C4-2B (cell line): Measurements from ENCODE around the gene MATCAP1.

ENCODE experiments used
- H3K27ac ChIP-seq: fragments of 450-650 bp; 2 replicates; pipeline ENCODE4 v1.5.1; 2017
- ZFX ChIP-seq: fragments of 450-650 bp; IDR thresholded peaks from 2 replicates; pipeline ENCODE4 v1.6.1; 2017
- TF ChIP-seq, protein P1 (sequence below): fragments of 450-650 bp; conservative IDR thresholded peaks from 2 replicates; pipeline ENCODE4 v1.5.1; 2017; ENCODE audit warnings: mild to moderate bottlenecking

The MATCAP1 gene

DNA sequence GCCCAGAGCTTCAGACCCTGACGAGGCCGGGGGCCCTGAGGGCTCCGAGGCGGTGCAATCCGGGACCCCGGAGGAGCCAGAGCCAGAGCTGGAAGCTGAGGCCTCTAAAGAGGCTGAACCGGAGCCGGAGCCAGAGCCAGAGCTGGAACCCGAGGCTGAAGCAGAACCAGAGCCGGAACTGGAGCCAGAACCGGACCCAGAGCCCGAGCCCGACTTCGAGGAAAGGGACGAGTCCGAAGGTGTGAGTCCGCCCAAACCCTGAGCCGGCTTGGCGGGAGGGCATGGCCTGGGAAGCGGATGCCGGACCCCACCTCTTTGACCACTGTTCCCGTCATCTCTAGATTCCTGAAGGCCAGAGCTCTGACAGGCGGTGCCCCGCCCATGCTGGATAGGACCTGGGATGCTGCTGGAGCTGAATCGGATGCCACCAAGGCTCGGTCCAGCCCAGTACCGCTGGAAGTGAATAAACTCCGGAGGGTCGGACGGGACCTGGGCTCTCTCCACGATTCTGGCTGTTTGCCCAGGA, 9.0 kb downstream of the MATCAP1 start:
- H3K27ac ChIP-seq = peak overlapping the region; percentile 86
- TF ChIP-seq, protein P1, sequence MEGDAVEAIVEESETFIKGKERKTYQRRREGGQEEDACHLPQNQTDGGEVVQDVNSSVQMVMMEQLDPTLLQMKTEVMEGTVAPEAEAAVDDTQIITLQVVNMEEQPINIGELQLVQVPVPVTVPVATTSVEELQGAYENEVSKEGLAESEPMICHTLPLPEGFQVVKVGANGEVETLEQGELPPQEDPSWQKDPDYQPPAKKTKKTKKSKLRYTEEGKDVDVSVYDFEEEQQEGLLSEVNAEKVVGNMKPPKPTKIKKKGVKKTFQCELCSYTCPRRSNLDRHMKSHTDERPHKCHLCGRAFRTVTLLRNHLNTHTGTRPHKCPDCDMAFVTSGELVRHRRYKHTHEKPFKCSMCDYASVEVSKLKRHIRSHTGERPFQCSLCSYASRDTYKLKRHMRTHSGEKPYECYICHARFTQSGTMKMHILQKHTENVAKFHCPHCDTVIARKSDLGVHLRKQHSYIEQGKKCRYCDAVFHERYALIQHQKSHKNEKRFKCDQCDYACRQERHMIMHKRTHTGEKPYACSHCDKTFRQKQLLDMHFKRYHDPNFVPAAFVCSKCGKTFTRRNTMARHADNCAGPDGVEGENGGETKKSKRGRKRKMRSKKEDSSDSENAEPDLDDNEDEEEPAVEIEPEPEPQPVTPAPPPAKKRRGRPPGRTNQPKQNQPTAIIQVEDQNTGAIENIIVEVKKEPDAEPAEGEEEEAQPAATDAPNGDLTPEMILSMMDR = no peak
- TF ChIP-seq ZFX = no peak

DNA sequence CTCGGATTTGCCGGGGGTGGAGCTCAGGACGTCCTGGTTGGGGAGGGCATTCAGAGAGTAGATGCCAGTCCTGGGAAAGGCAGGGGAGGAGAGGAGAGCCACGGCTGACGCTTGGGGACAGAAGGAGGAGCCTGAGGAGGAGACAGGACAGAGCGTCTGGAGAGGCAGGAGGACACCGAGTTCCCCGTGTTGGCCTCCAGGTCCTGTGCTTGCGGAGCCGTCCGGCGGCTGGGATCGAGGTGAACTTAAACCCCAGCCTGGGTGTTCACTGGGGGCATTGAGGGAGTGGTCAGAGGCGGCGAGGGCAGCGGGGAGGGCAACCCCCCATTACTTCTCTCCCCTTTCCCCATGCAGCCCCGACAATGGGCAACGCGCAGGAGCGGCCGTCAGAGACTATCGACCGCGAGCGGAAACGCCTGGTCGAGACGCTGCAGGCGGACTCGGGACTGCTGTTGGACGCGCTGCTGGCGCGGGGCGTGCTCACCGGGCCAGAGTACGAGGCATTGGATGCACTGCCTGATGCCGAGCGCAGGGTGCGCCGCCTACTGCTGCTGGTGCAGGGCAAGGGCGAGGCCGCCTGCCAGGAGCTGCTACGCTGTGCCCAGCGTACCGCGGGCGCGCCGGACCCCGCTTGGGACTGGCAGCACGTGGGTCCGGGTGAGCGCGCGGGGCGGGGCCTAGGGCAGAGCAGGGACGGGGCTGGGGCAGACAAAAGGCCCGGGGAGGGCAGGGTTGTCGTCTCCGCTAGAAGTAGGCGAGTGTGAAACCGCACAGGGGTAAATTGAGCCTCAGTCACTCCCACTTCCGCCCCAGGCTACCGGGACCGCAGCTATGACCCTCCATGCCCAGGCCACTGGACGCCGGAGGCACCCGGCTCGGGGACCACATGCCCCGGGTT, 9.7 kb downstream of the MATCAP1 start:
- TF ChIP-seq ZFX = 0 out of 2 replicates have a peak, but pooled peaks have one; percentile 21
- TF ChIP-seq, protein P1 = peak; percentile 40
- H3K27ac ChIP-seq = peak overlapping the region; percentile 86

DNA sequence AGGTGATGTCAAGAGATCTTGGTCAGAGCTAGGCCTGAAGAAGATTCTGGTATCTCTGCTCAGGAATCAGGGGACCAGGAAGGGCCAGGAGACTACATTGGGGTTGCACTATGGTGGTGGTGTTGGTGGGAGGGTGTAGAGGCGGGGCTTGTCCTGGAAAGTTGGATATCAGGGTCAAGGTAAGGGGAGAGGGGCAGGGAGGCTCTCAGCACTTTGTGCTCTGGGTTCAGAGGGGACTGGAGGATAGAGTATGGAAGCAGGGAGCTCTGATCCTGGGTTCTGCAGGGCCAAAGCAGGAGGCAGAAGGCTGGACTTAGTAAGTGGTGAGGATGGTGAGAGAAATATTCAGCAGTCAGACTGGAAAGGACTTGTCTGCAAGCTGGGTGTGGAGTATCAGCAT, 10.4 kb downstream of the MATCAP1 start:
- peak overlapping the region; percentile 86 for H3K27ac ChIP-seq
- TF ChIP-seq, protein P1 = no peak

DNA sequence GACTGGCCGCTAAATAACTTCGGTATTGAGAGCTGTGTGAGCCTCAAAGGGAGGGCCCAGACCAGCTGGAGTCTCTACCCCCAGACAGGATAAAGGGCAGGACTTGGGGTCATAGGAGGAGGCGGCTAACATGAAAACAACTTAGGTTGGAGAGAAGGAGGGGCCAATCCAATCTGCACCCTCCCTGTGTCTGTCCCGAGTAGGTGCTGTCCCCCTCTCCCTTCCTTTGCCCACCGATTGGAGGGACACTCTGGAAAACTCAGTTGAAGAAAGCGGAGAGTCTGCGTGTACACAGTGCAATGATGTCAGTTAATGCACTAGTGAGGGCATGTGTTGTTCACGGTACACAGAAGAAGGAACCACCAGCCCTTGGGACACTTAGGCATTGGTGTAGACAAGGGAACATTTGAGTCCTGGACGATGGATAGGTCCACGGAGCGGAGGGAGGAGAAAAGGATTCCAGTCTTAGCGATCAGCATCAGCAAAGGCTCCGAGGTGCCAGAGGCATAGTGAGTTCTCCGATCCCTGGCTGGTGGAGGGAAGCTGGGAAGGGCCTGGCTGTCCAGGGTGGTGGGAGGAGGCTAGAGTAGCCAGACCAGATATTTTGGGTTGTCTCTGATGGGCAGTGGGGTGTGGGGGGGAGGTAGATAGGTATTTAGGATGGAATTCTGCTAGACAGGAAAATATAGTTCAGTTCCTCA, 12.7 kb downstream of the MATCAP1 start:
- H3K27ac ChIP-seq = no peak overlapping the region
- TF ChIP-seq, protein P1 = no peak
- TF ChIP-seq ZFX = no peak

DNA sequence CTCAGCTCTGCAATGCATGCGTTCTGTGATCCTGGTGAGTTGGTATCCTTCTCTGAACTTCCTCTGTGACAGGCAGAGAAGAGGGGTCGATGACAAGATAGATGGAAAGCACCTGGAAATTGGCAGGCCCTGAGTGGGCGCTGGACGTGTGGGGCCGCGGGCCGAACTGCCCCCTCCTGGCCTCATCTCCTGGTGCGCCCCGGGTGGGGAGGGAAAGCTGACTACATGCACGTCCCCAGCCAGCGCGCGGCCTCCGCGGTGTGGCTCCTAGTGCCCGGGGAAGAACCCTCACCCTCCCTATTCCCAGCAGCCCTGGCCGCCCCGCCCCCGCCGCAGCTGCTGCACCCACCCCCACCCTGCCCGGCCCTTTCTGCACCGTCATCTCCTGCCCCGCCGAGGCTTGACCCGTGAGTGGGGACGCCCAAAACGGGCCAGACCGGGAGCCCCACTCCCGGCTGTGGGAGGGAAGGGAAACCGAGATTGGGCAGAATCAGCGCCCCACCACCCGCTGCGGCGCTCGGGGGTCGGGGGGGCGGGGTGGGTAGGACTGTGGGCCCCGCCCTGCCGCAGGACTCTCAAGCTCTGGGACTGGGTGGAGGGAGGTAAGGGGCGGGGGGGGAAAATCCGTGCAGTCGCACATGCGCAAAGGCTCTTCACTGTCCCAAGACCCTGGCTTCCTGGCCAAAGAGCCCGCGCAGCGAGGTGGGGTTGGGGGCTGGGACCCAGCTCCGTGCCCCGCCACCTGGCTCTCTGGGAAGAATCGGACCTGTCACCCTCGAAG, 13.4 kb downstream of the MATCAP1 start, which contains the start of gene NOL3:
Gene NOL3 (plus strand): TSS at position 371 of the 781 bp plus-strand sequence.
- no peak within 1 kb of the TSS for H3K27ac ChIP-seq
- TF ChIP-seq, protein P1 = no peak
- TF ChIP-seq ZFX = no peak

DNA sequence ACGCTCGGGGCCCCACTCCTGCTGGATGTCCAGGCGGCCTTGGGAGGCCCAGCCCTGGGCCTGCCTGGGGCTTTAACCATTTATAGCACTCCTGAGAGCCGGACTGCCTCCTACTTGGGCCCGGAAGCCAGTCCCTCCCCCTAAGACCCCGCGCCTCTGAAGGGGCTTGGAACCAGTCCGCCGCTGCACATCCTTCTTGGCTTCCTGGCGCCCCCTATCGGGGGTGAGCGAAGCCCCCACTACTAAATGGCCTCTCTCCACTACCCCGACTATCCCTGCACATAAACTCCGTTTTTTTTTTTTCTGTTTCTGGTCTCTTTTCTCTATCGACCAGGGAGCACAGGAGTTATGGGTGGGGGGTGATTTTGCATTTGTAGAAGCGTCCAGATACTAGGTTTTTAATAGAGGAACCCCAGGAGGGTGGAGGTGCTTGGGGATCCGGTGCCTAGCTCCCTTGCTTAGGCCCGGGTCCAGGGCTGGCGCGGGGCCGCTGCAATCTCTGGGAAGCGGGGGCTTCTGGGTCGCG, 14.1 kb downstream of the MATCAP1 start:
- H3K27ac ChIP-seq = no peak overlapping the region
- TF ChIP-seq ZFX = no peak
- TF ChIP-seq, protein P1 = no peak; the same call in 1 of the 2 replicates
